ENCODE data around the gene ST8SIA1. TPM values are rescaled to one million over a fixed set of nuclear protein-coding genes. Genes with fewer than 3 reads are reported as not detected.

The ST8SIA1 gene
- total RNA-seq, 2 donors from 2014 or later = under 0.01 TPM; not detected in 1

DNA sequence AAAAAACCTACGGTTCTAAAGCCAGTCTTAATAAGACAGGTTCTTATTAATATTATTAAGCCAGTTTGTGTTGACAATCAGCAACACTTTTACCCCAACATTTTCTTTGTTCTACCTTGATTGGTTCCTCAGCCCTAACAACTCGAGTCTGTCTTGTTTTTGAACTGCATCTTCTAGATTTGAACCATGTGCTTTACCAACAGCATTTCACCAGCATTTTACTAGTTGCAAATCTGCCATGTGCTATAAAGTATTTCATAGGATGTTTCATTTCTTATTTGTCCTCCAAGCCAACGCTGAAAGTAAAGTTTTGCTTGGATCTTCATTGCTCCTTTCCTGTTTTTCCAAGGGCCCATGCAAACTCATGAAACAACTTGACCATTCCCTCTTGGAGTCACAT is 133.4 kb downstream of the ST8SIA1 start:
- H3K27ac ChIP-seq = no peak overlapping the region
- no peaks in the 10 kb centered on the region for H3K27me3 ChIP-seq
- no peak for ATAC-seq
- DNase-seq = no peak
- no peaks in the 10 kb centered on the region for H3K36me3 ChIP-seq (replicated peaks in 1 of 2; ENCODE audit: insufficient read depth in 1 of 2, low read depth in 2 of 2)
- TF ChIP-seq POLR2A (IDR thresholded peaks at IDR 0.05) = no peak
- TF ChIP-seq CTCF (IDR thresholded peaks at IDR 0.05) = no peak
- no peaks in the 10 kb centered on the region for H3K4me1 ChIP-seq
- no peak overlapping the region for H3K4me3 ChIP-seq
- intact Hi-C loops (cut with DNase I) = no loop called here
- 54 to 63% methylated on average over 3 of the region's 3 CpGs for WGBS, 2 donors
- H3K9me3 ChIP-seq = no peaks in the 10 kb centered on the region

- intact Hi-C loops (cut with DNase I) = no loop called here
- H3K27ac ChIP-seq = no peak overlapping the region
- no peaks in the 10 kb centered on the region for H3K4me1 ChIP-seq
- 35 to 45% methylated on average over 1 of the region's 1 CpG for WGBS, 2 donors
- no peak for DNase-seq
- no peaks in the 10 kb centered on the region for H3K27me3 ChIP-seq
- no peaks in the 10 kb centered on the region for H3K9me3 ChIP-seq
- no peak for ATAC-seq
- no peak for TF ChIP-seq CTCF (IDR thresholded peaks at IDR 0.05)
- TF ChIP-seq POLR2A (IDR thresholded peaks at IDR 0.05) = no peak
- H3K4me3 ChIP-seq = no peak overlapping the region
- no peaks in the 10 kb centered on the region for H3K36me3 ChIP-seq (replicated peaks in 1 of 2; ENCODE audit: insufficient read depth in 1 of 2, low read depth in 2 of 2)
Measured at GRCh38 chr12:22196236-22196635, 138.3 kb downstream of the ST8SIA1 start.

DNA sequence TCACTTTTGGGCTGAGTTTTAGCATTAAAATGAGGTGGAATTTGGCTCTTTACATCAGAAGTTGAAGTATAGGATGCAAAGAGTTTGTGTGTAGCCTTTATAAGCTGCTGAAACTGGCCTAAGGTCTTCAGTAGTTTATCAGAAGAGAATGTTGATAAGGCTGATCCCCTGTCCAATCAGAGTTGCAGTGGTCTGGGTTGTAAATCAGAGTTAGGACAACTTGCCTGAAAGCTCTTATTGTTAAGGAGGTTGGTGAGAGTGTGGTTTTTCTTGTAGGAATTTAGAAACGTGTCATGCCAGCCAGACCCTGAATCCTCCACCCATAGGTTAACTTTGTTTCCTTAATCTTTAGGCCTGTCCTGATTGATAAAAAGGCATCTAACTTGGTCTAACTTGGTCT is 143.5 kb downstream of the ST8SIA1 start:
- H3K4me3 ChIP-seq = no peak overlapping the region
- no peaks in the 10 kb centered on the region for H3K9me3 ChIP-seq
- 17% methylated on average over 1 of the region's 1 CpG for WGBS, 2 donors
- no peaks in the 10 kb centered on the region for H3K27me3 ChIP-seq
- ATAC-seq (no peak), DNase-seq (no peak)
- no peak for TF ChIP-seq POLR2A (IDR thresholded peaks at IDR 0.05)
- no peak for TF ChIP-seq CTCF (IDR thresholded peaks at IDR 0.05)
- no peaks in the 10 kb centered on the region for H3K4me1 ChIP-seq
- intact Hi-C loops (cut with DNase I) = no loop called here
- no peaks in the 10 kb centered on the region for H3K36me3 ChIP-seq (replicated peaks in 1 of 2; ENCODE audit: insufficient read depth in 1 of 2, low read depth in 2 of 2)
- H3K27ac ChIP-seq = no peak overlapping the region

GRCh38 chr12:22188431-22188830 is 146.1 kb downstream of the ST8SIA1 start:
- TF ChIP-seq CTCF (IDR thresholded peaks at IDR 0.05) (no peak), POLR2A (IDR thresholded peaks at IDR 0.05) (no peak)
- intact Hi-C loops (cut with DNase I) = no loop called here
- H3K4me1 ChIP-seq = no peaks in the 10 kb centered on the region

GRCh38 chr12:22180705-22181104 is 153.8 kb downstream of the ST8SIA1 start:
- no peak for TF ChIP-seq CTCF (IDR thresholded peaks at IDR 0.05)
- no peak for DNase-seq
- WGBS, 2 donors = 14 to 22% methylated on average over 1 of the region's 1 CpG
- Histone ChIP-seq H3K27me3 (no peaks in the 10 kb centered on the region), H3K4me1 (no peaks in the 10 kb centered on the region), H3K27ac (no peak overlapping the region), H3K4me3 (no peak overlapping the region), H3K36me3 (replicated peaks in 1 of 2; ENCODE audit: insufficient read depth in 1 of 2, low read depth in 2 of 2) (no peaks in the 10 kb centered on the region), H3K9me3 (no peaks in the 10 kb centered on the region)
- ATAC-seq = no peak
- intact Hi-C loops (cut with DNase I) = no loop called here

More at GRCh38 chr12:22188431-22188830, 146.1 kb downstream of the ST8SIA1 start:
- no peaks in the 10 kb centered on the region for H3K36me3 ChIP-seq (replicated peaks in 1 of 2; ENCODE audit: insufficient read depth in 1 of 2, low read depth in 2 of 2)
- no peak overlapping the region for H3K27ac ChIP-seq
- ATAC-seq (no peak), DNase-seq (no peak)
- WGBS, 2 donors = 64 to 74% methylated on average over 3 of the region's 3 CpGs
- H3K27me3 ChIP-seq = no peaks in the 10 kb centered on the region
- H3K9me3 ChIP-seq = no peaks in the 10 kb centered on the region
- no peak overlapping the region for H3K4me3 ChIP-seq

All from body of pancreas (tissue), 4 donors.